Spleen (tissue), 11 donors: ENCODE data around the gene CDHR2. TPM values are rescaled to one million over a fixed set of nuclear protein-coding genes. Genes with fewer than 3 reads are reported as not detected.

Source experiments
- DNase-seq: peaks from one replicate; pipeline ENCODE4 v3.0.0-alpha.2; 2020
- H3K27ac ChIP-seq, 8 donors: fragments of 200-600 bp; sonication (generic) in 7 of 8; 1 replicate in 4 of 8; 2 replicates in 4 of 8; pipeline versions ENCODE4 v1.5.0 to v1.8.0; 2016 to 2021; ENCODE audit warnings: inconsistent platforms in 4 of 8, mild to moderate bottlenecking in 4 of 8, moderate library complexity in 1 of 8
- H3K27me3 ChIP-seq, 7 donors: fragments of 200-600 bp; sonication (generic) in 6 of 7; replicated peaks in 1 of 7; 1 replicate in 4 of 7; 2 replicates in 3 of 7; pipeline versions ENCODE4 v1.5.0 to v1.8.0; 2016 to 2021; ENCODE audit warnings: inconsistent platforms in 3 of 7, mild to moderate bottlenecking in 1 of 7
- H3K36me3 ChIP-seq, 6 donors: fragments of 200-600 bp; sonication (generic) in 5 of 6; 1 replicate in 4 of 6; 2 replicates in 2 of 6; pipeline versions ENCODE4 v1.5.0 to v1.8.0; 2016 to 2021; ENCODE audit warnings: inconsistent platforms in 2 of 6
- H3K4me1 ChIP-seq, 6 donors: fragments of 200-600 bp; sonication (generic) in 5 of 6; 1 replicate in 3 of 6; 2 replicates in 3 of 6; pipeline versions ENCODE4 v1.5.0 to v1.8.0; 2016 to 2021; ENCODE audit warnings: inconsistent platforms in 3 of 6
- H3K4me3 ChIP-seq, 8 donors: fragments of 200-600 bp; sonication (generic) in 7 of 8; 1 replicate in 4 of 8; 2 replicates in 4 of 8; pipeline versions ENCODE4 v1.5.0 to v1.8.0; 2016 to 2021; ENCODE audit warnings: inconsistent platforms in 4 of 8, mild to moderate bottlenecking in 4 of 8, moderate library complexity in 2 of 8
- H3K9me3 ChIP-seq, 8 donors: fragments of 200-600 bp; sonication (generic) in 7 of 8; 1 replicate in 4 of 8; 2 replicates in 4 of 8; pipeline versions ENCODE4 v1.5.0 to v1.8.0; 2016 to 2021; ENCODE audit warnings: inconsistent platforms in 4 of 8
- POLR2A ChIP-seq, 3 donors: fragments of 450-650 bp; IDR thresholded peaks; one replicate each; pipeline ENCODE4 v1.5.1; 2017; ENCODE audit warnings: antibody characterized with exemption in 3 of 3, mild to moderate bottlenecking in 1 of 3
- POLR2AphosphoS5 ChIP-seq, 3 donors: sonication (generic); formaldehyde crosslinking; IDR thresholded peaks; one replicate each; pipeline ENCODE4 v1.5.1; 2017; ENCODE audit warnings: antibody characterized with exemption in 3 of 3
- WGBS, 5 donors: extraction: QIAGEN DNeasy Blood & Tissue Kit in 3 of 5; methylation state at CpG; one replicate each; pipeline versions ENCODE4 v1.1.5 to v1.1.7; 2013 to 2018; 5-methylcytosine and 5-hydroxymethylcytosine counted together
- intact Hi-C: fragments of 100-400 bp; cut with DNase I; formaldehyde crosslinking; loops from one replicate; pipeline ENCODE4 v1.15.0; 2023; ENCODE audit warnings: low total_unique reads
- polyA plus RNA-seq, 3 donors: library from polyadenylated mRNA; stranded (reverse); fragments of 200-250 nt; gene quantifications; one replicate each; pipeline ENCODE4 v1.2.1, GENCODE V29; 2013
- total RNA-seq, 7 donors: library from RNA; depleted of rRNA in 3 of 7; stranded (reverse); fragments of >200 nt in 3 of 7; fragmentation: NEBNext Ultra II Directional in 4 of 7; extraction: Animal tissue kit (Norgen Biotek cat#: 25700) in 4 of 7; gene quantifications; one replicate each; pipeline versions ENCODE4 v1.1.0 to v1.2.1, GENCODE V29; 2016 to 2021
- TF ChIP-seq, protein P1 (sequence below), 11 experiments: fragments of 200-600 bp in 7 of 11; fragments of 450-650 bp in 4 of 11; sonication (generic) in 4 of 11; IDR thresholded peaks in 8 of 11; conservative IDR thresholded peaks in 3 of 11; 1 replicate in 7 of 11; 2 replicates in 4 of 11; pipeline versions ENCODE4 v1.4.0 to v1.8.0; 2016 to 2021; ENCODE audit warnings: antibody characterized with exemption in 11 of 11, inconsistent platforms in 4 of 11, mild to moderate bottlenecking in 1 of 11
- donor health status: healthy with polysubstance abuse.
- donor health status: DM: no; HTN: no; CAD: no; lungs with moderate emphysema.
- donor health status: DM: no; HTN: no; CAD: no.
- donor health status: Bipolar disorder and iron deficiency.
- donor health status: healthy.
- donor health status: DM: no; HTN: no; CAD: no.
- donor health status: DM: yes; HTN: yes; CAD: no.

The CDHR2 gene
- total and polyA plus RNA-seq, 10 donors = 0.02 to 1.4 (median 0.33) TPM; not detected in 2

DNA sequence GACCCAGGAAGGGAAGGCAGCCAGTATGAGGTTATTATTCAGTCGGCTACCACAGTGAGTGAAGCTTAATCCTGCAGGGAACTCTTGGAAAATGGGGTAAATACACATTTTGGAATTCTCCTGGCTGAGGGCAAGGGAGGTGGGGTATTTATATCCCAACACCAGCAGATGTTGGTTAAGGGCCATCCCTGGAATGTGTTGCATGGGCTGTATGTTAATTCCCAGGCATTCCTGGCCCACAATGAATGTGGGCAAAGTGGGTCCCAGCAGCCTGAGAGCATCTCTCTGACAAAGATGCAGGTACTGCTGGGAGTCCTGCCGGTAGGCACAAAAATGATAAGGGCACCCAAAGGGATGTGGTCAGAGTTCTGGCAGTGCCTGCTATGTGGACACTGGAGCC, 63.7 kb downstream of the CDHR2 start:
- Histone ChIP-seq H3K27ac (no peak overlapping the region), H3K36me3 (no peaks in the 10 kb centered on the region), H3K4me1 (peaks cover 0 to 23% (median 15%) of the 10 kb centered on the region in 6 donors), H3K9me3 (no peaks in the 10 kb centered on the region), H3K27me3 (peaks cover 0 to 85% (median 27%) of the 10 kb centered on the region in 7 donors), H3K4me3 (no peak overlapping the region)
- intact Hi-C loops = no loop called here
- whole genome bisulfite sequencing, 5 donors = 72 to 77% (median 74%) methylated on average over 2 of the region's 2 CpGs
- TF ChIP-seq POLR2A (IDR thresholded peaks at IDR 0.05) = no peak
- TF ChIP-seq, protein P1, sequence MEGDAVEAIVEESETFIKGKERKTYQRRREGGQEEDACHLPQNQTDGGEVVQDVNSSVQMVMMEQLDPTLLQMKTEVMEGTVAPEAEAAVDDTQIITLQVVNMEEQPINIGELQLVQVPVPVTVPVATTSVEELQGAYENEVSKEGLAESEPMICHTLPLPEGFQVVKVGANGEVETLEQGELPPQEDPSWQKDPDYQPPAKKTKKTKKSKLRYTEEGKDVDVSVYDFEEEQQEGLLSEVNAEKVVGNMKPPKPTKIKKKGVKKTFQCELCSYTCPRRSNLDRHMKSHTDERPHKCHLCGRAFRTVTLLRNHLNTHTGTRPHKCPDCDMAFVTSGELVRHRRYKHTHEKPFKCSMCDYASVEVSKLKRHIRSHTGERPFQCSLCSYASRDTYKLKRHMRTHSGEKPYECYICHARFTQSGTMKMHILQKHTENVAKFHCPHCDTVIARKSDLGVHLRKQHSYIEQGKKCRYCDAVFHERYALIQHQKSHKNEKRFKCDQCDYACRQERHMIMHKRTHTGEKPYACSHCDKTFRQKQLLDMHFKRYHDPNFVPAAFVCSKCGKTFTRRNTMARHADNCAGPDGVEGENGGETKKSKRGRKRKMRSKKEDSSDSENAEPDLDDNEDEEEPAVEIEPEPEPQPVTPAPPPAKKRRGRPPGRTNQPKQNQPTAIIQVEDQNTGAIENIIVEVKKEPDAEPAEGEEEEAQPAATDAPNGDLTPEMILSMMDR (IDR thresholded peaks at IDR 0.05 in 8 of 11, conservative IDR thresholded peaks at IDR 0.05 in 3 of 11) = no peak
- no peak for TF ChIP-seq POLR2AphosphoS5 (IDR thresholded peaks at IDR 0.05)
- DNase-seq = no peak

DNA sequence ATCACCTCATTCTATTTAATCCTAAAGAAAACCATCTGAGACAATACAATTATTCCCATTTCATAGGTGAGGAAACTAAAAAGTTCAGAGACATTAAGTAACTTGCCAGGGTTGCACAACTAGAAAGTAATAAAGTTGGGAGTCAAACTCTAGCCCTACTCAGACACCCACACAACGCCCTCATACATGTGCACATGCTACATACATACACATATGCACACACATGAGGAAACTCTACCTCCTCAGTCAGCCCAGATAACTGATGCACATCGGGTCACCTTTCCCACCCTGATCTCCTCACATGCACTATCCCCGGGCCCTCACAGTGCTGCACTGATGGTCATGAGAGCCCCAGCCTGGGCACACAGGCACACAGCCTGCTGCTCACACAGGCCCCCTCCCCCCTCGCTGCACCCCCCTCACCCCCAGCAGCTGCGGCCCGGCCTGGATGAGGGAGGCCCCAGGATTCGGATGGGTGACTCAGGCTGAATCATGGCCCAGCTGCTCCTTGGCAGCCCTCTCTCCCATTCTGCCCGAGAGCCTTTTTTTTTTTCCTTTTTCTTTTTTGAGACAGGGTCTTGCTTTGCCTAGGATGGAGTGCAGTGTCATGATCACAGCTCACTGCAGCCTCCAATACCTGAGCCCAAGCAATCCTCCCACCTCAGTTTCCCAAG, 65.8 kb downstream of the CDHR2 start:
- H3K4me3 ChIP-seq = no peak overlapping the region
- no peaks in the 10 kb centered on the region for H3K9me3 ChIP-seq
- H3K27ac ChIP-seq = no peak overlapping the region
- peaks cover 5 to 91% (median 48%) of the 10 kb centered on the region in 7 donors for H3K27me3 ChIP-seq
- peaks cover 4 to 33% (median 22%) of the 10 kb centered on the region in 6 donors for H3K4me1 ChIP-seq
- DNase-seq = no peak
- intact Hi-C loops = no loop called here
- WGBS, 5 donors = 56 to 76% (median 67%) methylated on average over 8 of the region's 8 CpGs
- H3K36me3 ChIP-seq = no peaks in the 10 kb centered on the region
- TF ChIP-seq POLR2AphosphoS5 (IDR thresholded peaks at IDR 0.05) (no peak), POLR2A (IDR thresholded peaks at IDR 0.05) (no peak)
- TF ChIP-seq, protein P1 (IDR thresholded peaks at IDR 0.05 in 8 of 11, conservative IDR thresholded peaks at IDR 0.05 in 3 of 11) = no peak

DNA sequence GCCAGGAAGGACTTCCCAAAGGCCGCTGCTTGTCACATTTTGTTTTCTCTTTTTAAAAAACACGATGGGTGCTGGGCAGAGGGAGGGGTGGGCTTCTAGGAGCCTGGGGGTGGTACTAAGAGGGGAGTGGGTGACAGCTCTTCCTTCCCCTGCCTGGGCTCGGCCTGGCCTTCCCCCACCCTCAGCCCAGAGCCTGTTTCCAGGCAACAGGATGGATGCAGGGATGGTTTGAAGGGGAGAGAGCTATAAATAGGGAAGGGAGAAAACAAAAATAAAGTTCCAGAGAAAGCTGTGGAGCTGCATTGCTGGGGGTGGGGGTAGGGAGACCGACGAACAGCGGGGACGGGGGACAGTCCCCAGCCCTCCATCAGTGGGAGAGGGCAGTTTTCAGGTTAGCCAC, 67.4 kb downstream of the CDHR2 start:
- 61 to 69% (median 65%) methylated on average over 7 of the region's 7 CpGs for WGBS, 5 donors

DNA sequence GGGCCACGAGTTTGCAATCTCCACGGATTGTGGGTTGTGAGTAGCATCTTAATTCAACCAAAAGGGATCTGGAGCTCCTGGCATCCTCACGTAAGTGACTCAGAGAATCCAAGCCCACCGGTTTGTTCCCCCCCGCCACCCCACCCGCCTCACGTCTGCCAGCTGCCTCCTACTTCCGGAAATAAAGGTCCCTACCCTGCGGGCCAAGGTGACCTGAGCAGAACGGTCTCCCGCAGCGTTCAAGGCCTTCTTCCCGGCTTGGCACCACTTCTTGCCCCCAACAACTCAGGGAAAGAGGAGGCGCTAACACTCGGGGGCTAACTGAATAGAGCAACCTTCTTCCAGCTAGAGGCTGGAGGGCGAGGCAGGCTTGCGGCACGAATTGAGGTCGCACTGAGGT, 69.6 kb downstream of the CDHR2 start:
- Histone ChIP-seq H3K4me1 (peaks cover 4 to 29% (median 22%) of the 10 kb centered on the region in 6 donors), H3K27me3 (peaks cover 7 to 84% (median 59%) of the 10 kb centered on the region in 7 donors), H3K9me3 (no peaks in the 10 kb centered on the region), H3K4me3 (peak overlapping the region in 3 of 8 donors; percentile 6 to 53 (median 13)), H3K36me3 (no peaks in the 10 kb centered on the region), H3K27ac (no peak overlapping the region)
- intact Hi-C loops = no loop called here
- TF ChIP-seq POLR2AphosphoS5 (IDR thresholded peaks at IDR 0.05) (no peak), POLR2A (IDR thresholded peaks at IDR 0.05) (no peak)
- TF ChIP-seq, protein P1 (IDR thresholded peaks at IDR 0.05 in 8 of 11, conservative IDR thresholded peaks at IDR 0.05 in 3 of 11) = no peak
- WGBS, 5 donors = 25 to 46% (median 28%) methylated on average over 11 to 19 of the region's 19 CpGs
- DNase-seq = no peak

More for the DNA sequence above, 67.4 kb downstream of the CDHR2 start:
- H3K27me3 ChIP-seq = peaks cover 7 to 91% (median 56%) of the 10 kb centered on the region in 7 donors
- H3K4me3 ChIP-seq = no peak overlapping the region
- peaks cover 4 to 31% (median 22%) of the 10 kb centered on the region in 6 donors for H3K4me1 ChIP-seq
- no peaks in the 10 kb centered on the region for H3K9me3 ChIP-seq
- no peak for TF ChIP-seq POLR2AphosphoS5 (IDR thresholded peaks at IDR 0.05)
- TF ChIP-seq, protein P1 (IDR thresholded peaks at IDR 0.05 in 8 of 11, conservative IDR thresholded peaks at IDR 0.05 in 3 of 11) = no peak
- TF ChIP-seq POLR2A (IDR thresholded peaks at IDR 0.05) = no peak
- intact Hi-C loops = no loop called here
- H3K36me3 ChIP-seq = no peaks in the 10 kb centered on the region
- DNase-seq = no peak
- no peak overlapping the region for H3K27ac ChIP-seq
